ENCODE data around the gene LYVE1.

Gene LYVE1

DNA sequence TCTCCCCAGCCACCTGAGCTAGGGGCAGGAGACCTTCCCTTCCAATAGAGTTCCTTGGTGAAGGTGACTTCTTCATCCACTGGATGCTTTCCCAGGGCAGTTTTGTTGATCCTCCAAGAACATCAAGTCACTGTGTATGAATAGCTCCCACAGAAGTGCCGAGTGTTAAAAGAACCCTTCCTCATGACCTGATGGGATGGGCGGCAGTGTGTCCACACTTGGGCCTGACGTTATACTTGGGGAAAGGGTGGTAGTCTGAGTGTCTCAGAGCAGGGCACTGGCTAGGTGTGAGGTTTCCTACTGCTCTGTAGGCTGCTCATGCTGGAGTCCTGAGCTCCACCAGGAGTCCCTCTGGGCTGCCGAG, 7.6 kb upstream of the LYVE1 start:
- H3K9me3 ChIP-seq (ENCODE audit: severe bottlenecking), result no peaks in the 10 kb centered on the region
- no peaks in the 10 kb centered on the region for H3K27me3 ChIP-seq (ENCODE audit: insufficient read depth, poor library complexity, severe bottlenecking)
- no peaks in the 10 kb centered on the region for H3K36me3 ChIP-seq (ENCODE audit: low read depth)
- DNase-seq (ENCODE audit: low spot score), result no peak
- H3K27ac ChIP-seq (ENCODE audit: poor library complexity, severe bottlenecking), result no peak overlapping the region
- TF ChIP-seq, protein P1, sequence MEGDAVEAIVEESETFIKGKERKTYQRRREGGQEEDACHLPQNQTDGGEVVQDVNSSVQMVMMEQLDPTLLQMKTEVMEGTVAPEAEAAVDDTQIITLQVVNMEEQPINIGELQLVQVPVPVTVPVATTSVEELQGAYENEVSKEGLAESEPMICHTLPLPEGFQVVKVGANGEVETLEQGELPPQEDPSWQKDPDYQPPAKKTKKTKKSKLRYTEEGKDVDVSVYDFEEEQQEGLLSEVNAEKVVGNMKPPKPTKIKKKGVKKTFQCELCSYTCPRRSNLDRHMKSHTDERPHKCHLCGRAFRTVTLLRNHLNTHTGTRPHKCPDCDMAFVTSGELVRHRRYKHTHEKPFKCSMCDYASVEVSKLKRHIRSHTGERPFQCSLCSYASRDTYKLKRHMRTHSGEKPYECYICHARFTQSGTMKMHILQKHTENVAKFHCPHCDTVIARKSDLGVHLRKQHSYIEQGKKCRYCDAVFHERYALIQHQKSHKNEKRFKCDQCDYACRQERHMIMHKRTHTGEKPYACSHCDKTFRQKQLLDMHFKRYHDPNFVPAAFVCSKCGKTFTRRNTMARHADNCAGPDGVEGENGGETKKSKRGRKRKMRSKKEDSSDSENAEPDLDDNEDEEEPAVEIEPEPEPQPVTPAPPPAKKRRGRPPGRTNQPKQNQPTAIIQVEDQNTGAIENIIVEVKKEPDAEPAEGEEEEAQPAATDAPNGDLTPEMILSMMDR (IDR thresholded peaks at IDR 0.05; ENCODE audit: poor library complexity, severe bottlenecking), result no peak
- no peaks in the 10 kb centered on the region for H3K4me1 ChIP-seq (ENCODE audit: insufficient read depth, poor library complexity, severe bottlenecking)
- ATAC-seq (ENCODE audit: low read depth), result no peak
- no peak overlapping the region for H3K4me3 ChIP-seq (ENCODE audit: severe bottlenecking)

DNA sequence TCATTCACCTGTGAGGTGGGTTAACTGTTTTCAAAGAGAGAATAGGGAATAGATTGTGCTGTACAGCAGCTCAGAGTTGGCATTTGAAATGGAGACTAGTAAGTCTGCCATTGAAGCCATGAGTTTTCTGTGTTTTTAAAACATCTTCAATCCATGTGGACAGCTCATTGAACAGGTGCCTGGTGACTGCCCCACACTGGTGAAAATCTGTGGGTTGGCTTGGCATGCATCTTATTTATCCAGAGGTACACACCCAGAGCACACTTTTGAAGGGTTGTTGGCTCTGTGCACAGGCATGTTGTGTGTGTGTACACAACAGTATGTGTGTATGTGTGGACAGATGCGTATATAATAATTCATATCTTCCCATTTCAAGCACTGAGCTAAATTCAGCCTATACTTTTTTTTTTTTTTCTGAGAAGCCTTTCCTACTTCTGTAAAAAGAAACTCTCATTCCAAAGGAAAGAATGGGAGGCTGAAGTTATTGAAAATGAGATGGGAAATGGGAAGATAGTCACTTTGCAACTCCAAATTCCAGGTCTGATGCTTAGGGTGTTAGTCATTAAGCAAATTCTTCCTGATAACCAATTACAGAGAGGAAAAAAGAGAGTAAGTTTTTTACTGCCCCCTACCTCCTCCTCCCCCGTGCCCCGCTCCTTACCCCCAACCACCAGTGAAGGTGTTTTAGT, 7.0 kb upstream of the LYVE1 start:
- Histone ChIP-seq H3K4me3 (ENCODE audit: severe bottlenecking) (no peak overlapping the region), H3K36me3 (ENCODE audit: low read depth) (no peaks in the 10 kb centered on the region), H3K9me3 (ENCODE audit: severe bottlenecking) (no peaks in the 10 kb centered on the region), H3K27me3 (ENCODE audit: insufficient read depth, poor library complexity, severe bottlenecking) (no peaks in the 10 kb centered on the region), H3K27ac (ENCODE audit: poor library complexity, severe bottlenecking) (no peak overlapping the region), H3K4me1 (ENCODE audit: insufficient read depth, poor library complexity, severe bottlenecking) (no peaks in the 10 kb centered on the region)
- DNase-seq (ENCODE audit: low spot score), result no peak
- ATAC-seq (ENCODE audit: low read depth), result no peak
- TF ChIP-seq, protein P1 (IDR thresholded peaks at IDR 0.05; ENCODE audit: poor library complexity, severe bottlenecking), result no peak

DNA sequence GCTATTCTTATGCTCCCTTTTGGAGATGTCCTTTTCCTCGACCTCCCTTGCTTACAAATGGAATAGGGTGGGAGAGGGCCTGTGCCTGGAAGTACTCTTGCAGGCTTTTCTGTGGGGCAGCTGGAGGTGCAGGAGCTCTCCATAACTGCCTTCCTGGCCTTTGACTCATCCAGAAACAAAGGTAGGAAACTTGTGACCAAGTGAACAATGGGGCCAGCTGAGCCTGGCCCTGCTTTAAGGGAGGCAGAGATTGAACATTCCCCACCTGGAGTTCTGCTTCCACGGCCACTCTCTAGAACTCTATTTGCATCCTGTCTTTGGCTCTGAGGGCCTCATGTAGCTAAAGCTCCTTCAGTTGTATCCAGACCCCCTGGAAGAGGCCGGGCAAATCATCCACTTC, 5.1 kb upstream of the LYVE1 start:
- Histone ChIP-seq H3K36me3 (ENCODE audit: low read depth) (no peaks in the 10 kb centered on the region), H3K4me3 (ENCODE audit: severe bottlenecking) (no peak overlapping the region), H3K27ac (ENCODE audit: poor library complexity, severe bottlenecking) (no peak overlapping the region), H3K9me3 (ENCODE audit: severe bottlenecking) (no peaks in the 10 kb centered on the region), H3K27me3 (ENCODE audit: insufficient read depth, poor library complexity, severe bottlenecking) (no peaks in the 10 kb centered on the region), H3K4me1 (ENCODE audit: insufficient read depth, poor library complexity, severe bottlenecking) (no peaks in the 10 kb centered on the region)
- TF ChIP-seq, protein P1 (IDR thresholded peaks at IDR 0.05; ENCODE audit: poor library complexity, severe bottlenecking), result no peak
- ATAC-seq (ENCODE audit: low read depth) (no peak), DNase-seq (ENCODE audit: low spot score) (no peak)

DNA sequence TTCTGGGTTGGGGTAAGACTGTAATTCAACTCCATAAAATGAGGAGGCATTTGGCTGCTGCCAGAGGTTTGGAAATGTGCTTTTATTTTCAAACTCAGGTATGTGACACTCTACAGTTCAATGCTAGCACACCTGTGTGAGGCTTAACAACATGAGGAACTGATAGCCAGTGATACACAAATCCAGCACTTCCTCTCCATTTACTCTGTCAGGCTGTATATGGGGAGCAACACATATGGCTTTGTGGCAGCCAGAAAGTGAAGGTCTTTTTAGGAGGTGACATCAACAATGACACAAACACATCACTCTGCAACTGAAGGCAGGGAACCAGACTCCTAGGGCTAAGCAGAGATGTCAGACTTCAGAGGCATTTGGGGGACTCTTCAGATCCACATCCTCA, 4.6 kb upstream of the LYVE1 start:
- Histone ChIP-seq H3K4me1 (ENCODE audit: insufficient read depth, poor library complexity, severe bottlenecking) (no peaks in the 10 kb centered on the region), H3K36me3 (ENCODE audit: low read depth) (no peaks in the 10 kb centered on the region), H3K9me3 (ENCODE audit: severe bottlenecking) (no peaks in the 10 kb centered on the region), H3K27ac (ENCODE audit: poor library complexity, severe bottlenecking) (no peak overlapping the region), H3K27me3 (ENCODE audit: insufficient read depth, poor library complexity, severe bottlenecking) (no peaks in the 10 kb centered on the region), H3K4me3 (ENCODE audit: severe bottlenecking) (no peak overlapping the region)
- TF ChIP-seq, protein P1 (IDR thresholded peaks at IDR 0.05; ENCODE audit: poor library complexity, severe bottlenecking), result no peak
- DNase-seq (ENCODE audit: low spot score), result no peak
- ATAC-seq (ENCODE audit: low read depth), result no peak

DNA sequence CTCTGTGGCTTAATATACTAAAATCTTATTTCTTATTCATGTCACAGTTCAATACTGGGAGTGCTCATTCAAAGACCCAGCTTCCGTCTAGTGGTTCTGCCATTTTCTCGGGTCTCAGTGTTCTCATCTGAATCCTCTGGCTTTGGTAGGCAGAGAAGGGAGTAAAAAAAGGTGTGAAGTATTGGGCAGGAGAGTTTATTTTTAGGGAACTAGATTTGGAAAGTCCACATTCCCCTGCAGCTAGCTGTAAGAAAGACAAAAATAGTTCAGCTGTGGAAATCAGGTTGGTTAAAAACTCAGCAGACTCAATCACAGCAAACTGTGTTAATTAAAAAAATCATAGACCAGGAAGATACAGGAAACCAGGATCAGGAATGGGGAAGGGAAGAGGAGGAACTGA, 4.1 kb upstream of the LYVE1 start:
- TF ChIP-seq, protein P1 (IDR thresholded peaks at IDR 0.05; ENCODE audit: poor library complexity, severe bottlenecking), result no peak
- no peaks in the 10 kb centered on the region for H3K27me3 ChIP-seq (ENCODE audit: insufficient read depth, poor library complexity, severe bottlenecking)
- DNase-seq (ENCODE audit: low spot score), result no peak
- H3K9me3 ChIP-seq (ENCODE audit: severe bottlenecking), result no peaks in the 10 kb centered on the region
- no peak overlapping the region for H3K27ac ChIP-seq (ENCODE audit: poor library complexity, severe bottlenecking)
- no peaks in the 10 kb centered on the region for H3K36me3 ChIP-seq (ENCODE audit: low read depth)
- no peak for ATAC-seq (ENCODE audit: low read depth)
- no peak overlapping the region for H3K4me3 ChIP-seq (ENCODE audit: severe bottlenecking)
- no peaks in the 10 kb centered on the region for H3K4me1 ChIP-seq (ENCODE audit: insufficient read depth, poor library complexity, severe bottlenecking)
